Muscle layer of duodenum (tissue), 2 donors: ENCODE data around the gene LGR5.

ENCODE experiments used
- H3K27ac ChIP-seq: one replicate; pipeline ENCODE4 v1.7.0; 2013; ENCODE audit warnings: mild to moderate bottlenecking, low read length
- H3K27me3 ChIP-seq: one replicate; pipeline ENCODE4 v1.7.0; 2013; ENCODE audit warnings: low read depth, mild to moderate bottlenecking, control low read depth, low read length
- H3K36me3 ChIP-seq, 2 donors: one replicate each; pipeline ENCODE4 v1.7.0; 2013; ENCODE audit warnings: low read length in 2 of 2, control low read depth in 1 of 2, mild to moderate bottlenecking in 1 of 2; ENCODE audit not compliant: insufficient read depth in 2 of 2, control insufficient read depth in 1 of 2
- H3K4me1 ChIP-seq, 2 donors: one replicate each; pipeline ENCODE4 v1.7.0; 2013; ENCODE audit warnings: low read length in 2 of 2, mild to moderate bottlenecking in 2 of 2, control low read depth in 1 of 2, moderate library complexity in 1 of 2; ENCODE audit not compliant: insufficient read depth in 2 of 2, control insufficient read depth in 1 of 2
- H3K4me3 ChIP-seq, 2 donors: one replicate each; pipeline ENCODE4 v1.7.0; 2013; ENCODE audit warnings: low read length in 2 of 2, low read depth in 1 of 2, mild to moderate bottlenecking in 1 of 2
- H3K9me3 ChIP-seq, 2 donors: one replicate each; pipeline ENCODE4 v1.7.0; 2013; ENCODE audit warnings: low read length in 2 of 2, control low read depth in 1 of 2, mild to moderate bottlenecking in 1 of 2; ENCODE audit not compliant: control insufficient read depth in 1 of 2
- donor health status: healthy.

The LGR5 gene

GRCh38 chr12:71610031-71610795 lies 170.6 kb downstream of the LGR5 start:
- no peak overlapping the region for H3K27ac ChIP-seq
- no peaks in the 10 kb centered on the region for H3K27me3 ChIP-seq
- no peak overlapping the region for H3K4me3 ChIP-seq
- H3K4me1 ChIP-seq = no peaks in the 10 kb centered on the region
- peaks cover 59 to 70% of the 10 kb centered on the region in 2 donors for H3K36me3 ChIP-seq
- H3K9me3 ChIP-seq = no peaks in the 10 kb centered on the region

DNA sequence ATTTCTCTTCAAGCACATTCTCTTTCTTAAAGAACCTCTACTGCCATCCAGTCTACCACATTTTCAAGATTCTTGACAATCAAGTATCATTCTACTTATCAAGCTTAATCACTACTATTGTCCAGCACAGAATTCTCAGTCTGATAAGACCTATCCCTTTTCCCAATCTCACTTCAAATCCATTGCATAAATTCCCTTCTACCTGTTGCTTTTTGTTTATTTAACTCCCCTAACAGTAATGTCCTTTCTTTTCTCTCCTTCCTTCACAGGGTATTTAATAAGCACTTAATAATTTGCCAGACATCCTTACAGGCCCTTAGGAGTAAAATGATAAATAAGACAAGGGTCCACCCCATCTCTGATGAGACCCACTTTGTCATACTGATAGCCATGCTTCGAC lies 182.3 kb downstream of the LGR5 start:
- H3K27me3 ChIP-seq = no peaks in the 10 kb centered on the region
- no peak overlapping the region for H3K27ac ChIP-seq
- H3K4me3 ChIP-seq = no peak overlapping the region
- no peaks in the 10 kb centered on the region for H3K9me3 ChIP-seq
- H3K36me3 ChIP-seq = peaks cover 64 to 87% of the 10 kb centered on the region in 2 donors
- no peaks in the 10 kb centered on the region for H3K4me1 ChIP-seq

DNA sequence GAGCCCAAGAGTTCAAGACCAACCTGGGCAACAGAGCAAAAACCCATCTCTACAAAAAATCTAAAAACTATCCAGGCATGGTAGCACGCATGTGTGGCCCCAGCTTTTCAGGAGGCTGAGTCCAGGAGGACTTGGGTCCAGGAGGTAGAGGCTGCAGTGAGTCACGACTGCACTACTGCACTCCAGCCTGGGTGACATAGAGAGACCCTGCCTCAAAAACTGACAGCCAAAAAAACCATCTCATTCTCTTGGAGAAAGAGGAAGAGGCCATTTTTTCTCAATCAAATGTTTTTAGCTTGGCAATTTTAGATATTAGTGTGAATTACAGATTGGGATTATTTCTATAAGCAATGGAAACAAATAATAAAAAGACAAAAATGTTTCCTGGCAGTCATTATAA lies 185.9 kb downstream of the LGR5 start:
- H3K36me3 ChIP-seq = peaks cover 68 to 88% of the 10 kb centered on the region in 2 donors
- no peaks in the 10 kb centered on the region for H3K4me1 ChIP-seq
- H3K4me3 ChIP-seq = no peak overlapping the region
- H3K27ac ChIP-seq = no peak overlapping the region
- H3K9me3 ChIP-seq = no peaks in the 10 kb centered on the region
- H3K27me3 ChIP-seq = no peaks in the 10 kb centered on the region

DNA sequence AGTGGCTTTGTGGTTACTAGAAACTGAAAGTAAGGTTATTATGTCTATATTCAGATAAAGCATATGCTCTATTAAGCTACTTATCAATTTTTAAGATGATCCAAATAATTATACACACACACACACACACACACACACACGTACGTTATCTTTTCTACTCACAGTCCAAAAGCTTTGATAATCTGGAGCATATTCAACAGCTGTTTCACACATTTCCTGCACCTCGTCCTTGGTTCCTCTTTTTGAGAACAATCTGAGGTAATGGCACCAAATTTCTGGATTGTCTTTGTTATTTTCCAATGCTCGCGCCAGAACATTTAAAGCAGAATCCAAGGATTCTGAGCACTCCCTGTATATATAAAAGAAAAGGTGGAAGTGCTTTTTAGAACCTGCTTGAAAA lies 186.5 kb downstream of the LGR5 start:
- Histone ChIP-seq H3K4me1 (no peaks in the 10 kb centered on the region), H3K36me3 (peaks cover 73 to 92% of the 10 kb centered on the region in 2 donors), H3K27me3 (no peaks in the 10 kb centered on the region), H3K9me3 (no peaks in the 10 kb centered on the region), H3K27ac (no peak overlapping the region), H3K4me3 (no peak overlapping the region)

GRCh38 chr12:71626768-71627167 lies 187.2 kb downstream of the LGR5 start:
- Histone ChIP-seq H3K4me1 (no peaks in the 10 kb centered on the region), H3K9me3 (no peaks in the 10 kb centered on the region), H3K36me3 (peaks cover 75 to 92% of the 10 kb centered on the region in 2 donors), H3K27ac (no peak overlapping the region), H3K4me3 (no peak overlapping the region), H3K27me3 (no peaks in the 10 kb centered on the region)

DNA sequence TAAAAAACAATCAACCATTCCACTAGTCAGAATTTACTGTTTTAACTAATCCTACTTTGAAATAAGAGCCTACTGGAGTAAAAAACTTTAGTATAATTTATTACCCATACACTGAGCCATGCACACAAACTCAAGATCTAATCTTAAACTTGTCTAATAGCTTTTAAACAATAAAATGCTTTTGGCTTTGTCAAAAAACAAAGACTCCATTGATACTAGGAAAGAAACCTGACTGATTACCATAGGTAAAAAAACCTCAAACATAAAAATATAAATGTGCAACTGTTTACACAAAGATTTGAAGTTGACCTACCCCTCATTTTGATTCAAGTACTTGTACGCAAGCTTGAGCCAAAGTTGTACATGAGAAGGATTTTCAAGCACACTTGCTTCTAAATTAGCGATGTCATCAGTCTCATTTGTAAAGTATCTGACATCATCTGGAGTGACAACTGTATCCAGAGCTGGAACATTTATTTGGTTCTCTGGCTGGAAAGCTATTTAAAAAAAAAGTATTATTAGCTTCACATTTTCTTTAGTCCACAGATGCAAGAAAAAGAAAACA lies 187.9 kb downstream of the LGR5 start:
- Histone ChIP-seq H3K9me3 (no peaks in the 10 kb centered on the region), H3K4me1 (no peaks in the 10 kb centered on the region), H3K27ac (no peak overlapping the region), H3K27me3 (no peaks in the 10 kb centered on the region), H3K36me3 (peaks cover 77 to 92% of the 10 kb centered on the region in 2 donors), H3K4me3 (no peak overlapping the region)
